Jurkat, Clone E6-1 (cell line): Measurements from ENCODE around the gene MYO10.
"Not testable (repeated sequence)": the region's sequence is repeated elsewhere in the genome, so short reads cannot be mapped to it uniquely, and the experiment has no call there.

Experiments
- DNase-seq: peaks from one replicate; pipeline ENCODE4 v3.0.0-alpha.2; 2011; ENCODE audit warnings: low read depth, low spot score
- H3K4me3 ChIP-seq: 2 replicates; pipeline ENCODE4 v1.5.1; 2011; ENCODE audit warnings: mild to moderate bottlenecking, low read length, control low read depth, moderate library complexity

The MYO10 gene

GRCh38 chr5:16844952-16845351 lies 91.1 kb downstream of the MYO10 start:
- DNase-seq: no peak
- no peak overlapping the region for H3K4me3 ChIP-seq

DNA sequence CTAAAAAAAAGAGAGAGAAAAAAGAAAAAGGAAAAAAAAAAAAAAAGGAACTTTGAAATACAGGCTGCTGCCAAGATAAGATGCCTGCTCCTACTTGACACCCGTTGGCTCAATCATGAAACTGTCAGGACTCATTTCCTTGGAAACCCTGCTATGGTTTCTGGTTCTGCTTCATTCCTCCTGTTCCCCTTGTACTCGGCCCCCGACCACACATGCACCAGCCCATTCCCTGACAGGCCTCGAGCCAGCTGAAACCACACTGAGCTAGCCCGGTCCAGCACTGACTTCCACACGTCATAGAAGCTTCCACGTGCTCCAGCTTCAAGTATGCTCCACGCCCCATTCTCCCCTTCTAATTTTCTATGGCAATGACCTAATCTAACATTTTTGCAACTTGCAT lies 93.2 kb downstream of the MYO10 start:
- DNase-seq: no peak

GRCh38 chr5:16841416-16841815 lies 94.7 kb downstream of the MYO10 start:
- no peak for DNase-seq
- no peak overlapping the region for H3K4me3 ChIP-seq

More for the DNA sequence above, 93.2 kb downstream of the MYO10 start:
- H3K4me3 ChIP-seq: no peak overlapping the region

- H3K4me3 ChIP-seq: no peak overlapping the region
- no peak for DNase-seq
Observed at GRCh38 chr5:16837305-16837704, 98.8 kb downstream of the MYO10 start.

- H3K4me3 ChIP-seq: no peak overlapping the region
- DNase-seq: no peak
Observed at GRCh38 chr5:16834029-16834428, 102.1 kb downstream of the MYO10 start.

GRCh38 chr5:16831326-16831725 lies 104.8 kb downstream of the MYO10 start:
- DNase-seq, H3K4me3 ChIP-seq: not testable (repeated sequence)

DNA sequence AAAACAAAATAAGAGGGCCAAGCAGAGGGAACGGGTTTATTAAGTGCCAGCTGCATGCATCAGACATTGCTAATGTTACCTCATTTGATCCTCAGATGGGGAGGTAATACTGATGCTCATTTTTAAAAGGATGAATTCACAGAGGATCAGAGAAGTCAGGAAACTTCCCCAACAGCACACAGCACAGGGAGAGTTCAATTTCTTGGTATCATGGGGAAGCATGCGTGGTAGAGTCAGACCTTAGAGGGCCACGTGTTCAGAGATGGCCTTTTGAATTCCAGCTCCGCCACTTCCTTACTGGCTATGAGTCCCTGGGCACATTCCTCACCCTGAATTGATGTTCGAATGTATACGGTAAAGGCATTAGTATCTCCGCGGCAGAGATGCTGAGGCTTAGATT lies 108.3 kb downstream of the MYO10 start:
- DNase-seq: no peak
- no peak overlapping the region for H3K4me3 ChIP-seq

DNA sequence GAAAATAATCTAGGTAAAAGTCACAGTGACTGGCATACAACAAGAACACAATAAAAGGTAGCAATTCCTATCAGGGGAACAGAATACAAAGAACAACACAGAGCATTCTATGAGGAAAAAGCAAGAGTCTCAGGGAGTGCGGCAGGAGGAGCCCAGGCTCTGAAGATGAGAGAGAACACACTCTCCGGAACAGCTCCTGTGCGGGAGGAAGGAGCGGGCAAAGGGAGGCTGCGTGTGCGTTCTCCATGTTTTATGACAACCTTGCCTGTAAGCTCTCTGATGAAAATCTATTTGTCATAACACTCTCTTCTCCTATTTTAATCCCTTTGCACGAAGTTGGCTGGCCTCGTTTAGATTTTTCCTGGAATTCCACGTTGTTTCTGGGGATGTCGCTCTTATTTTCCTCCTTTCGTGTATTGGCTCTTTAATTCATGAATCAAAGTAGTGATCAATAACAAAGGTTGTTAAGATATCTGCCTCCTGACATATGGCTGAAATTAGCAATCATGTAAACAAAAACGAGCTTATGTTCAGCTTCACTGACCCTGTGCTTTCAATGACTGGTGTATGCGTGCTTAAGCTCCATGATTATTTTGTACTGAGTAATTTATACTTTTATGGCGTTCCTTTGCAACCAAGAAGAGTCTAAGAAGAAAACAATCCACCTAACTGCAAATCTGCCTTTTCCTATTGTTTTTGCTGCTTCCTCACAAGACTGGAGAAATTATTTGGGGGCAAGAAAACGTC lies 109.5 kb downstream of the MYO10 start:
- H3K4me3 ChIP-seq: no peak overlapping the region
- no peak for DNase-seq

DNA sequence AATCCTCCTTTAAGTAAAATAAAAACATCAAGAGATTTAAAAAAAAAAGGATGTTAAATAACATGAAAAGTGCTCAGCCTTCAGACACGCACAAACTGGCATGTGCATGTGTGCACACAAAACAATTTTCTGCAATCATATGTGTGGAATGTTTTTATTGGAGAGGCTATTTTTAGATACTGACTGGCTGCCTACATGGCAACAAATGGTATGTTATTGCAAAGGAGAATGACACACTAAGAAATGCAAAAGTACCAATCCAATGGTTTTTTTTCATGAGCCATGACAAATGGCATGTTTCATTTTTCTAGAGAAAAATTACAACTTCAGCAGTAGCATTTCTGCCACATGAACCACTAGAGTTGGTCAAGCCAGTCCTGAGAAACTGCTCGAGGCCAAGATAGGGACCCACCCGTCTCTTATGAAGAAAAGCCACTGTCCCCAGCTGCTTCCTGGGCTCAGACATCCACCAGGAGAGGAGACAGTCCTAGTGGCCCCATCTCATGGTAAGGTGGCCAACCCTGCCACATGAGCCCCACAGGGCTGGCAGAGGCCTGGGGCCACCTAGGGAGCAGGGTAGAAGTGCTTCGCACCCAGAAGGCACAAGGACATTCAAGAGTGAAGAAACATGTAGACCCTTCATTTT lies 116.4 kb downstream of the MYO10 start:
- DNase-seq: no peak
- no peak overlapping the region for H3K4me3 ChIP-seq

DNA sequence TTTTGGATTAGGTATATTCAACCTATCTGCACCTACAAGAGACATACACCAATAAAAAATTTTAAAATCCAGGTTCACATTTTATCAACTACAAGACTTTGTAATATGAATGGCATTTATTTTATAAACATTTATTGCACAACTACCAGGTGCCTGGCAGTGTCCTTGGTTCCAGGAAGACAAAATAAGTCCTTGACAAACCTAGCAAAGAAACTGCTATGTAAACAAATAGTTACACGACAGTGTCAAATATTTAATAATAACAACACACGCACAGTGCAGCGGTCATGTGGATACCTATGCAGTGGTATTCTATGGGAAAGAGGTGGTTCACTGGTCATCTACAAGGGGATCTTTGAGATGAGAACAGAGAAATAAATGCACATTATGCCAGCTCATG lies 120.7 kb downstream of the MYO10 start:
- no peak overlapping the region for H3K4me3 ChIP-seq
- DNase-seq: no peak

DNA sequence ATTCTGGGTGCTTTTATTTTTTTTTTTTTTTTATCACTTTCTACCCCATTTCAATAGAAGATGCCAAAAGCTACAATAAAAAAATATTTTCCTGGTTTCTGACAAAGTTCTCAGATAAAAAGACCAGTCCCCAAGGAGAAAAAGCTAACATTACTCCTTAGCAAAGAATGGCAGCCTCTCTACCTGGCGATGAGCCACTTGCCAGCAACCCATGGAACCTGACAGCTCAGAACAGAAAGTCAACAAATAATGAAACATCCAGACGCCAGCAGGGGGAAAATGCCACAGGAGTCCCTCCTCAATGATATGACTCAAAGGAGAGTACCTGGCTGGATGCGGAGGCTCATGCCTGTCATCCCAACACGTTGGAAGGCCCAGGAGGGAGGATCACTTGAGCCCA lies 123.2 kb downstream of the MYO10 start:
- no peak overlapping the region for H3K4me3 ChIP-seq
- DNase-seq: no peak

GRCh38 chr5:16812448-16812847 lies 123.6 kb downstream of the MYO10 start:
- H3K4me3 ChIP-seq: no peak overlapping the region

GRCh38 chr5:16810208-16810854 lies 125.8 kb downstream of the MYO10 start:
- no peak overlapping the region for H3K4me3 ChIP-seq
- no peak for DNase-seq

More at GRCh38 chr5:16812448-16812847, 123.6 kb downstream of the MYO10 start:
- no peak for DNase-seq

- no peak overlapping the region for H3K4me3 ChIP-seq
- no peak for DNase-seq
Observed at GRCh38 chr5:16809395-16810207, 126.5 kb downstream of the MYO10 start.

GRCh38 chr5:16809010-16809394 lies 127.1 kb downstream of the MYO10 start:
- H3K4me3 ChIP-seq: no peak overlapping the region
- no peak for DNase-seq

- DNase-seq: no peak
- H3K4me3 ChIP-seq: no peak overlapping the region
Observed at GRCh38 chr5:16808021-16808420, 128.1 kb downstream of the MYO10 start.

DNA sequence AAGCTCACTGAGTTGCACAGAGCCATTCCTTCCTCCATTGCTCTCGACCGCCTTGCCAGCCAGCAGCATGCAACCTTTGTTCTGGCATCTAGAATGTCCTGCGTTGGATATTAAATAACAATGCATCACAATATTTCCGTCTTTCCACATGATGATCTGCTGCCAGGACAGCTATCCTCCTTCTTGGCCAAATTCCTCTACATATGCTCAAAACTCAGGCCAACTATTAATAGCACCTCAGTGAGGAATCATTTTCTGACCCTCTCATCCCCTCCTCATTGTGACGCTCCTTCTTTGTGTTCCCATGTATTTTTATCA lies 128.6 kb downstream of the MYO10 start:
- H3K4me3 ChIP-seq: no peak overlapping the region
- no peak for DNase-seq

DNA sequence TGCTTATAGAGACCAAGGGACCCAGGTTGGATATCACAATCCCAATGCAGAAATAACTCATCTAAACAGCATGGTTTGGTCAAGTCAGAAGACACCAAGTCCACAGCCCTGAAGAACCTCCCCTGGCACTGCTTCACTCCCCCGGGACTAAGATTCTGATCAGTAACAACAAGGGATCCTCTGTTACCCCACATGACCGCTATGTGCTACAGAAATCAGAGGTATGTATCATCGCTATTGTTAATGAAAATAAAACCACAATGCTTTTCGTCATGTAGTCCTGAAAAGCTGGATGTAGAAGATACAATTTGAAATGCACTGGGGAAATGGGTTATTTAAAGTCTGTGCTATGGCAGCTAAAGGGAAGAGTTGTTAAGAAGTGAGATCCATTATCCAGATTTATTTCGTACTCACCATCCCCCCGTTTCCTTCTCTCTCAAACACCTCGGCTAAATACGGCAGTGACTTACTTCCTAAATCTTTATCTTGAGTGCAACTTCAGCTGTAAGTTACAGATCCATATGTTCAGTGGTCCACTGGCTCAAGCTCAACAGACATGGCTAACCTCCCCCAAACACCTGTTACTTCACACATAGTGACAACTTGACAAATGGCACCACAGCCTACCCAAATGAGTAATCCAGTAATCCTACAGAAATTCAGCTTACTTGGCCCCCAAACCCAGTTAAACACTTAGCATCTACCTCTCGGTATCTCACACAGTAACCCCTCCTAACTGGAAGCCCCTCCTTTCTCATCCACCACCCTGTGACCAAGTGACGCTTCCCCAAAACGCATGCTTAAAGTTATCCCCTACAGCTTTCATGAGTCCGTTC lies 129.2 kb downstream of the MYO10 start:
- no peak for DNase-seq

DNA sequence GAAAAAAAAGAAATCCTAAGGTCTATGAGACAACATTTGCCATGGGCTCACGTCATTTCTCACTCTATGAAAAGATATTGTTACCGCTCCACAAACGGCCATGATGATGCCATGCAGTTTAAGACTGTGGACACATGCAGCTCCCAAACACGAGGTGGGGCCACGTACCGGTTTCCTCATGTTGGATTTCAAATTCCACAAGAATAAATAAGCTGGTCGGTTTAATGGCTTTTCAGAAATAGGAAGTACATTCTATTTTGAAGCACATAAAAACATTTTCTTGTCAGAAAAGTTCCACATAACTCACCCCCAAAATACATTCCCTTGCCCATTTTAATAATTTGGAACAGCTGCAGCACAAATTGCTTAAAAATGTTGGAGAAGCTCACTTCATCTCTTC lies 130.6 kb downstream of the MYO10 start:
- no peak overlapping the region for H3K4me3 ChIP-seq
- no peak for DNase-seq

More for the DNA sequence above, 129.2 kb downstream of the MYO10 start:
- H3K4me3 ChIP-seq: no peak overlapping the region
